Panc1 (cell line): ENCODE results near the gene DDX10.

Experiments used
- CTCF ChIP-seq: fragments of 450-650 bp; IDR thresholded peaks from 2 replicates; pipeline ENCODE4 v1.5.1; 2017; ENCODE audit warnings: mild to moderate bottlenecking
- POLR2AphosphoS5 ChIP-seq: IDR thresholded peaks from 2 replicates; pipeline ENCODE4 v1.6.1; 2012; ENCODE audit warnings: mild to moderate bottlenecking, low read depth, low read length, moderate library complexity
- REST ChIP-seq, 2 experiments: IDR thresholded peaks; 2 replicates each; pipeline ENCODE4 v1.6.1; 2011 to 2012; ENCODE audit warnings: low read depth in 2 of 2, control low read depth in 1 of 2, low read length in 1 of 2, mild to moderate bottlenecking in 1 of 2, moderate library complexity in 1 of 2; ENCODE audit not compliant: insufficient read depth in 1 of 2
- SIN3A ChIP-seq: IDR thresholded peaks from 2 replicates; pipeline ENCODE4 v1.6.1; 2012; ENCODE audit warnings: low read depth, mild to moderate bottlenecking, low read length, moderate library complexity, borderline replicate concordance; ENCODE audit not compliant: insufficient read depth

GRCh38 chr11:108859510-108859909 is 194.6 kb downstream of the DDX10 start:
- TF ChIP-seq CTCF (no peak), POLR2AphosphoS5 (no peak), REST (IDR thresholded peaks at IDR 0.05; ENCODE audit: insufficient read depth in 1 of 2, low read depth in 2 of 2, low read length in 1 of 2) (no peak), SIN3A (no peak)
